ENCODE data around the gene CACNB2.
A peak's percentile ranks its signal among the peaks of the same experiment; 100 is the strongest.
"Not testable (repeated sequence)": the region's sequence is repeated elsewhere in the genome, so short reads cannot be mapped to it uniquely, and the experiment has no call there.

Gene CACNB2

GRCh38 chr10:18151356-18151890 lies 11.2 kb downstream of the CACNB2 start:
- Histone ChIP-seq H3K4me3 (replicated peaks; ENCODE audit: insufficient read depth, low read length) (no peak overlapping the region), H3K27me3 (ENCODE audit: insufficient read depth, poor library complexity, severe bottlenecking) (no peaks in the 10 kb centered on the region), H3K27ac (replicated peaks) (no peak overlapping the region)
- DNase-seq (ENCODE audit: low read depth in 1 of 2, low spot score in 1 of 2), result no peak
- TF ChIP-seq CTCF (IDR thresholded peaks at IDR 0.05; ENCODE audit: insufficient read depth, low read length), result no peak

- not testable (repeated sequence) for DNase-seq (ENCODE audit: low read depth in 1 of 2, low spot score in 1 of 2)
These were observed 13.2 kb downstream of the CACNB2 start for GRCh38 chr10:18153381-18153780.

GRCh38 chr10:18155321-18155720 lies 15.1 kb downstream of the CACNB2 start:
- Histone ChIP-seq H3K4me3 (replicated peaks; ENCODE audit: insufficient read depth, low read length) (no peak overlapping the region), H3K27ac (replicated peaks) (no peak overlapping the region), H3K27me3 (ENCODE audit: insufficient read depth, poor library complexity, severe bottlenecking) (no peaks in the 10 kb centered on the region)

More at GRCh38 chr10:18153381-18153780, 13.2 kb downstream of the CACNB2 start:
- H3K4me3 ChIP-seq (replicated peaks; ENCODE audit: insufficient read depth, low read length); H3K27ac ChIP-seq (replicated peaks); H3K27me3 ChIP-seq (ENCODE audit: insufficient read depth, poor library complexity, severe bottlenecking): not testable (repeated sequence)

GRCh38 chr10:18156797-18157196 lies 16.6 kb downstream of the CACNB2 start:
- not testable (repeated sequence) for H3K27me3 ChIP-seq (ENCODE audit: insufficient read depth, poor library complexity, severe bottlenecking); H3K27ac ChIP-seq (replicated peaks); H3K4me3 ChIP-seq (replicated peaks; ENCODE audit: insufficient read depth, low read length)
- peak; percentile 16 to 29 for DNase-seq (ENCODE audit: low read depth in 1 of 2, low spot score in 1 of 2)

More at GRCh38 chr10:18155321-18155720, 15.1 kb downstream of the CACNB2 start:
- TF ChIP-seq CTCF (IDR thresholded peaks at IDR 0.05; ENCODE audit: insufficient read depth, low read length) (no peak), POLR2AphosphoS5 (IDR thresholded peaks at IDR 0.05; ENCODE audit: low read depth) (no peak), REST (IDR thresholded peaks at IDR 0.05; ENCODE audit: insufficient replicate concordance, low read depth) (no peak), SPI1 (IDR thresholded peaks at IDR 0.05; ENCODE audit: borderline replicate concordance, low read depth) (no peak)
- DNase-seq (ENCODE audit: low read depth in 1 of 2, low spot score in 1 of 2), result no peak

- DNase-seq (ENCODE audit: low read depth in 1 of 2, low spot score in 1 of 2), result no peak
- no peak for TF ChIP-seq CTCF (IDR thresholded peaks at IDR 0.05; ENCODE audit: insufficient read depth, low read length)
- no peak for TF ChIP-seq REST (IDR thresholded peaks at IDR 0.05; ENCODE audit: insufficient replicate concordance, low read depth)
- TF ChIP-seq POLR2AphosphoS5 (IDR thresholded peaks at IDR 0.05; ENCODE audit: low read depth), result no peak
- TF ChIP-seq GABPA (IDR thresholded peaks at IDR 0.05; ENCODE audit: low read depth), result no peak
- no peak for TF ChIP-seq SPI1 (IDR thresholded peaks at IDR 0.05; ENCODE audit: borderline replicate concordance, low read depth)
- H3K27me3 ChIP-seq (ENCODE audit: insufficient read depth, poor library complexity, severe bottlenecking), result no peaks in the 10 kb centered on the region
- H3K4me3 ChIP-seq (replicated peaks; ENCODE audit: insufficient read depth, low read length), result no peak overlapping the region
- H3K27ac ChIP-seq (replicated peaks), result no peak overlapping the region
These were observed 17.7 kb downstream of the CACNB2 start for GRCh38 chr10:18157881-18158280.

All from HL-60 (cell line).